ENCODE measurements around the gene FCRL6.

The FCRL6 gene, protein sequence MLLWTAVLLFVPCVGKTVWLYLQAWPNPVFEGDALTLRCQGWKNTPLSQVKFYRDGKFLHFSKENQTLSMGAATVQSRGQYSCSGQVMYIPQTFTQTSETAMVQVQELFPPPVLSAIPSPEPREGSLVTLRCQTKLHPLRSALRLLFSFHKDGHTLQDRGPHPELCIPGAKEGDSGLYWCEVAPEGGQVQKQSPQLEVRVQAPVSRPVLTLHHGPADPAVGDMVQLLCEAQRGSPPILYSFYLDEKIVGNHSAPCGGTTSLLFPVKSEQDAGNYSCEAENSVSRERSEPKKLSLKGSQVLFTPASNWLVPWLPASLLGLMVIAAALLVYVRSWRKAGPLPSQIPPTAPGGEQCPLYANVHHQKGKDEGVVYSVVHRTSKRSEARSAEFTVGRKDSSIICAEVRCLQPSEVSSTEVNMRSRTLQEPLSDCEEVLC

DNA sequence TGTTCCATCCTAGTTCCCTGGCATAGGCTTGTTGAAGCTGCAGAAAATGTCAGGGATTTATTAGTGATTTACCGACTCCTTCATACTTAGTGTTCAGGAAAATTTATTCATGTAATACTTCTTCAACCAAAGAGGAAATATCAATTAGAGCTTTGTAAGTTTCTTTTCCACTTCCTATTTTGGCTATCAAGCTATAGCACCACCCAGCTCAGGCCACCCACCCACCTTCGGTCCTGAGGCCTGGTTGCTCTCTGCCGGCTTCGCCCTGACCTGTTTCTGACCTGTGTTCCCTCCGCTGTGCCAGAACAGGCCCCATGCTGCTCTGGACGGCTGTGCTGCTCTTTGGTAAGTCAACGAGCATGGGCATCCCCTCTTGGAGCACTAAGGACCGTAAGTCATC is at the start of gene FCRL6:
TSS of gene FCRL6 (plus strand) at position 250 of the 400 bp plus-strand sequence. CDS start at position 315, 65 bp downstream.
- DNase-seq, result no peak

DNA sequence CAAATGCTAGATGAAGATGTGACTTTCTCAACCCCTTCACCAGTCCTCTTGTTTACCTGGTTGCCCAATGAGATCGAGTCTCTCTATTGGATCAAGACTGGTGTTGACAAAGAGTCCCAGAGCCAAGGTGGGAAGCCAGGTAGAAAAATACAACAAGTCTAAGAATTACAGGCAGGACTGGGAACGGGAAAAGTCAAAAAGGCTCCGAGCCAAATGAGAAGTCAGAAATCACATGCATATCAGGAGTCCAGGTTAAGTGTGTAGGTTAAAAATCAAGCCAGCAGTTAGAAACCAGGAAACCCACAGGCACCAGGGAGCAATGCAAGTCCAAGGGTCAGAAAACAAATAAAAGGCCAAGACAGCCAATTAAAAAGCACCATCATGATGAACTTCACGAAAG is 48.8 kb upstream of the FCRL6 start:
- DNase-seq, result no peak

DNA sequence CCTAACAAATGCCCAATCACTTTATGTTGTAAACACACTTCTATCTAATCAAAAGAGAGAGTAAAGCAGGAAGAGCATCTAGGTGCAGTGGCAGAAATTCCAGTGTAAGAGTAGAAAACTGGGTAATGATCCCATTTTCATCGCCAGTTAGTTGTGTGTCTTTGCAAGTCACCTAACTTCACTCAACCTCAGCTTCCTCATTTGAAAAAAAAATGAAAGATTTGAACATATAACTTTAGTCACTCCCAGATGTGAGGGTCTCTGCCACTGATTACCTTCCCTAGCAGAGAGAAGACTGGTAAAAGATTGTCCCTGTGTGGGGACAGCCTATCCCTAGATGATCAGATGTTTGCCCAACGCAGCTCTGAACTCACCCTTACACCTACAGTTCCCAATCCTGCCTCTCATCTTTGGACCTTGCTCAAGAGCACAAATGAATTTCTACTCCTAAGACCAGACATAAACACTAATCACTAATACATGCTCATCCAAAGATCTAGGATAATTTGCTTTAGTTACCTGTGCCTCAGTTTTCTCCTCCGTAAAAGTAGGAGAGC is 46.6 kb upstream of the FCRL6 start:
- DNase-seq, result no peak

DNA sequence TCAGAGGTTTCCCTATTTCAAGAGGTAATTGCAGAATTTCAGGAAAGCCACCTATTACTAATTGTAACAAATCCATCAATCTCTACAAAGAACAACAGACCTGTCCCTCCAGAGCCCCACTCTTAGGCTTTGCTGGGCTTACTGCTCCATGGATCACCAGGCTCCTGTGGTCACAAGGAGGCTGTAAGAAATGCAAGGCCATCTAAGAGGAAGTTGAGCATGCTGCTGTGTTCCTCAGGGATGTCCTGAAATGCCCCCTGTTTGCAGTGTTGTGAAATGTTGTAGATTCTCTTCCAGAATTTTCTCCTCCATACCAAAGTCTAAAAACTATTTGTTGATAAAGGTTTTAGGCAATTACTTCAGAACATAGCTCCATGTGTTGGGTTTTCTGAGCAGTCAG is 45.8 kb upstream of the FCRL6 start:
- no peak for DNase-seq

DNA sequence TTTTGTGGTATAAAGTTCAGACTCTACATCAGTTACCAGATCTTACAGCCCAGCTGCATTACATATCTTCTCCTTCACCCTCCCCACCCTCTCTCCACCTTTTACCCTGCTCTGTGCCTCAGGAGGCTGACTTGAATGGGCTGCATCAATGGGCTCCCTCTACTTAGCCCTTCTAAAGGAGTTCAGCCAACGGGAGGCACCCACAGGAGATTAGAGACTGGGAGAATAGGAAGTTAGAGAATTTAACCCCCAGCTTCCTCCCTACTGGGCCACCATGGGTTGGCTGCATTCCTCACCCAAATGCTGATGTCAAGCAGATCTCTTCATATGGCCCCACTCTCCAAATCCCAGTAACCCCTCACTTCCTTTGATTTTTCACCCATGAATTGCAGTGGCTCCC is 38.5 kb upstream of the FCRL6 start:
- no peak for DNase-seq

DNA sequence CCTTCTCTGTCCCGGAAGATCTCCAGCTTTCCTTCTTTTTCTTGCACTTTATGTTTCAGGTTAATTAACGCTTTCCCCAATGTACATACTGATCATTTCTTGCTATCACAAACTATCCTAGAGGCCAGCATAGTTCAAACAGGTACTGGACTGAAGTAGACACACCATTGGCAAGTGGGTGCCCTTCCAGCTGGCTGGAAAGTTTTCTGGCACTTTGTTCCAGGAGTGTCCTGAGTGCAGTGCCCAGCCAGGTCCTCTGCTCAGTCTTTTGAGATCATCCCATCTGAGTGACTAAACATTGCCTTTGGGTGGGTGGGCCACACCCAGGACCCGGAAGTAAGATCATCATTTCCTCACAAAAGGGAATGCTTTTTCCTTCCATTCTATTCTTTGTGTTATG is 36.4 kb upstream of the FCRL6 start:
- no peak for DNase-seq

DNA sequence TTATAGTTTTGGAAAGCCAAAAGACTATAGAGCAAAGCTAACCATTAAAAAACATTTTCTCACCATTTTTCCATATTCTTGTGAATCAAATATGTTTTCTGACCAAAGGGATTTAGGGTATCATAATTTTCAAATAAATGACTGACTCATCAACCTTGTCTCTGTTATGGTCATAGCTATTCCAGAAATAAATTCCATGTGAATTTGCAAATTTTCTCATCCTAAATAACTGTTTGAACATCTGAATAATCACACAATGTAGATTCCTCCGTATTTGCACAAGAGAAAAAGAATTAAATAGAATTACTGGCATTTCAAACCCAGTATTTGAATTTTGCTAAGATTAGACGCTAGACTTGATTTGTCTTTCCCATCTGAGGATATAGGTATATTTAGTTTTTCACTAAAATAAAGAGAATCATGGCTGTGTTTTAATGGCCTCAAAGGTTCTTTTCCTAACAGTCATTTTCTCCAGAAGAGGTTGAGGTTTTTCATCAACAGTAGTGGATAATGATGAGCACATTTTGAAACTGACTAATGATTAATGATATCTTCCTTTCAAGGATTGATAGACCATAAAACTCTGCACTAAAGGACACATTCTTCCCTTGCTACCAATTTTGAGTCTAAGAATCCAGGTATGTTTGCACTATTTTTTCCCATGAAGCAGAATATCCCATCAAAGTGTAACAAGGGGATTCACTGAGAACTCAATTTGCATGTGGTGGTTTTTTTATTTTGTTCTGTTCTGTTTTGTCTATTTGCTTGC is 30.8 kb upstream of the FCRL6 start:
- no peak for DNase-seq

DNA sequence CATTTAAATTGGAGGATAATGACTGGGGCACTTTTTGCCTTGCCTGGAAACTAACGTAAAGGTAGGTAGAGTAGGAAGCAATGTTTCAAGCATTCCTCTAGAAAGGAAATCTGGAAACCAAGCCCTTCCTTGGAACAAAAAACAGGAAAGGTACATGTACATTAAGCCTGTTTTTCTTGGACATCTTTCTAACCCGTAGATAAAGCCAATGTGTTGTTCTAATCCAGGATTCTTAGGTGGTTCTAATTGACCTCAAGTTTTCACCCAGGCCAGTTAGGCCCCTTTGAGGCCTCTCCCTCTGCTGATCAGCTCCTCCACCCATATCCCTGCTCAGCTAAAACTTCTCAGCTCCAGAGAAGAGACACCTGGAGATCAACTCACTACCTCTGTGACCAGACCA is 27.7 kb upstream of the FCRL6 start:
- DNase-seq, result no peak

DNA sequence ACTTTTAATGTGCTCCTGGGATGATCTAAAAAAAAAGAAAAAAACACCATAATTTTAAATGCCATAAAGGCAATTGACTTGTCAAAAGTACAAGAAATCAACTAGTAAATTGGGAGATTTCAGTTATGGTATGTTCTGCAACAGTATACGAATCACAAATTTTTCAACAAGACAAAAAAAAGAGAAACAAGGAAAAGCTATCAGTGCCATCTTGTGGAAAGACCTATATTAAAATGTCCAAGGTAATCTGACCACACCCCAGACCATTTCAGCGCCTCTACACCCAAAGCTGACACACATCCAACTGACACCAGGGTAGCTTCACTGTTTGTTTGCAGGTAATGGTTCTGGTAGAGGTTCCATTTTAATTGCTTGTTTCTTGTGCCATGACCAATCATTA is 26.4 kb upstream of the FCRL6 start:
- DNase-seq, result no peak

DNA sequence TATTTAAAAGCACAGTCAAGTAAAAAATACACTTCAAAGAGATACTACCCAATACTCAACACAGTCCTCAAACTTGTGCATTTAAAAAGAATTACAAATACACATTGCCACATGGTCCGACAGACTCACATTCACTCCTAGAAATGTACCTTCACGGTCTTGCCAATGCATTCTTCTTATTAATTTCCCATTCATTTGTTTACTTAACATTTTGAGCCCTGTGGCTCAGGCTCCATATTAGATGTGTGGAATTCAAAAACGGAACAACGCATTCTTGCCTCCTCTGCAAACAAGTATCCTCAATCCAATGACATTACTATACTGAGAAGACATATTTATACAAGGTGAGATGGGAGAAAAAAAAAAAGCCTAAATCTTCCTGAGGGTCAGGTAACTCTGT is 23.9 kb upstream of the FCRL6 start:
- DNase-seq, result no peak

DNA sequence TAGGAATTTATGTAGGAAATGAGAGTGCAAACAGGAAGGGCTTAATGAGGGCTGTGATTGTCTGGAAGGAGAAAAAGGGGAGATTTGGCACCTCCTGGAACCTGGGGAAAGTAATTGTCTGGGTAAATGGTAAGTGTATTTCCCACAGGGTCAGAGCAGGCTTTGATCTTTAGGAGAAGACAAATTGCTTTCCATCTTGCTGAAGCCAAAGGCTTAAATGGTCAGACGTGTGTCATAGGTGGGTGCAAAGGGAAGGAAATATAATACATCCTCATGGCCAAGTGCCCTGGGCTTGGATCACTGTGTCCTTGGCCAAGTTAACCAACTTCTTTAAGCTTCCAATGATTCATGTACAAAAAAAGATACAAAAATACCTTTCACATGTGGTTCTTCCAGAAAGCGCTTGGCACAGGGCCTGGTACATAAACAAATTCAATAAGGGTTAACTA is 22.7 kb upstream of the FCRL6 start:
- no peak for DNase-seq

DNA sequence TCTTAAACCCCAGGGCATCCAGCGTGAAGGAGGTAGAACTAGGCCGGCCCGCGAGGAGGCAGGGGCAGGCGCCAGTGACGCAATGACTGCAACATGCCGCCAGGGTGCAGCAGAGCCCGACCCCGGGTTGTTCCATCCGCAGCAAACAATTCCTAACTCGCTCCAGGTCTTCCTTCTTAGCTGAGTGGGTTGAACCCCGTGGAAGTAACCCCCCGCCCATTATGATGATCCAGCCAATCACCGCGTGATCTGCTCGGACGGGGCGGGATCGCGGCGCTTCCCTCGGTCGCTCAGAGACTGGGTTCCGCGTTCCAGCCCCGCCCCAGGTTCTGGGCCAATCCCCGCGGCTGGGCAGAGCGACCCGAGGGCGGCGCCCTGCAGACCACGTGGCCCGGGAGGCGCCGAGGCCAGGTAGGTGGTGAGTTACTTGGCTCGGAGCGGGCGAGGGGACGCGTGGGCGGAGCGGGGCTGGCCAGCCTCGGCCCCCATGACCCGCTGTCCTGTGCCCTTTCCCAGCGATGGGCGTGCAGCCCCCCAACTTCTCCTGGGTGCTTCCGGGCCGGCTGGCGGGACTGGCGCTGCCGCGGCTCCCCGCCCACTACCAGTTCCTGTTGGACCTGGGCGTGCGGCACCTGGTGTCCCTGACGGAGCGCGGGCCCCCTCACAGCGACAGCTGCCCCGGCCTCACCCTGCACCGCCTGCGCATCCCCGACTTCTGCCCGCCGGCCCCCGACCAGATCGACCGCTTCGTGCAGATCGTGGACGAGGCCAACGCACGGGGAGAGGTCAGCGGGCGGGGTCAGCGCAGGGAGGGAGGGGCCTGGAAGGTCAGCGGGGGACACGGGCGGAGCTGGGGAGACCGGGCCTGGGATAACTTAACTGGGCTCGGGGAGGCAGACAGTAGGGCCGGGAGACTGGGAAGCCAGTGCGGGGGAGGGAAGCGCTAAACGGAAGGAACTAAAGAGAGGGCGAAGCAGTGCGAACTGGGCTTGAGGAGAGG is 21.3 kb upstream of the FCRL6 start, which contains the start of gene DUSP23:
TSS of gene DUSP23 (plus strand) at position 380 of the 1,000 bp plus-strand sequence. CDS start at position 519, 139 bp downstream.
- peak; percentile 93 for DNase-seq

DNA sequence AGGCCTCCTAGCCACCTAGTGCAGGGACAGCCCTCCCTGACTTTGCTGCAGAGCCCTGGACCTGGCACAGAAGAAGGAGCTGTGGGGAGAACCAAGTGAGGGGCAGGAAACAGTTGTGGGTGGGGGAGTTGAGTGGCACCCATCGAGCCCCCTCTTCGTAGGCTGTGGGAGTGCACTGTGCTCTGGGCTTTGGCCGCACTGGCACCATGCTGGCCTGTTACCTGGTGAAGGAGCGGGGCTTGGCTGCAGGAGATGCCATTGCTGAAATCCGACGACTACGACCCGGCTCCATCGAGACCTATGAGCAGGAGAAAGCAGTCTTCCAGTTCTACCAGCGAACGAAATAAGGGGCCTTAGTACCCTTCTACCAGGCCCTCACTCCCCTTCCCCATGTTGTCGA is 20.2 kb upstream of the FCRL6 start:
- DNase-seq, result no peak

DNA sequence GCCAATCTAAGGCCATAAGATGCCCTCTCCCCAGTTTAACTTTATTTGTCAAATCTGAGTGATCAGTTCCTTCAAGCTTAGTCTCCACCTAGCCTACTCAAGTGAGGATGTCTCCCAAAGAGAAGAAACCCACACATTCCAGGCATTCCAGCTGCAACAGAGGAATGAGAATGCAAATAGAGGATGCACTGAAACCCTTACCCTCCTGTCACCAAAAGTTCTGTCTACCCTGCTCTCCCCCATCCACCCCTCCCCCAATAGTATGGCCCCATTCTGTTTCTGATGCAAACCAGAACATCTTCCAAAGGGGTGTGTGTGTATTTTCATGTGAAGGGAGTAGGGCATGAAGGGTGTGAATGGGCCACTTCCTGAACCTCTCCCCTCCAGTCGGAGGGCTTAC is 18.4 kb upstream of the FCRL6 start:
- no peak for DNase-seq

DNA sequence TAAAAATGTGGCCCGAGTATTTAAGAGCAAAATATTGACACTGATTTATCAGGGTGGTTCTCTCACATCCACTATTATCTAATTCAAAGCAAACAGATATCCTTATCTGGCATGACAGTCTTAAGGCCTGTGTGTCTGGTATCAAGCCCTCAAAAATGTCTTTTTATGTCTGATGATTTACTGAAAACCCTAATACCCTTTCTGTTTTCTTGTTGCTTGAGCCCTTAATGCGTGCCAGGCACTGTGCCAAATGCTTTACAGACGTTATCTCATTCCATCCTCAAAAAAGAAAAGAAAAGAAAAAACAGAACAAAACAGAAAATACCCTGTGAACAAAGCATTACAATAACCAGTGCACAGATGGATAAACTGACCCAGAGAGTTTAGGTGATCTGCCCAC is 15.7 kb upstream of the FCRL6 start:
- no peak for DNase-seq

DNA sequence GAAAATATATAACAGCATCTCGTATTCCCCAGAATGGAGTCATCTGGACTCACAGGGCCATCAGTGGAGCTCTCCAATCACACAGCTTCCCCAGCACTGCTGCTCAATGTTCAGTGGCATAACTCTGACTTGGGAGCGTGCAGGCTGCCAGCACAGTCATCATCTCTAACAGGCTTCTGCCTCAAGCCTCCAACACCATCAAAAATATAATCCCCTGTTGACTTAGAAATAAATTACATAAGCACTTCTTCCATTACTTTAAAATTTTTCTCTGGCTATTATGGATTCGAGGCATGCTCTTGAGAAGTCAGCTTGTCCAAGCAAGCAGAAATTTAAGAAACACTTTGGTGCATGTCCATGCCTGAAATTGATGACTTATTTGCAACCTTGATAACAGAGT is 15.2 kb upstream of the FCRL6 start:
- no peak for DNase-seq

DNA sequence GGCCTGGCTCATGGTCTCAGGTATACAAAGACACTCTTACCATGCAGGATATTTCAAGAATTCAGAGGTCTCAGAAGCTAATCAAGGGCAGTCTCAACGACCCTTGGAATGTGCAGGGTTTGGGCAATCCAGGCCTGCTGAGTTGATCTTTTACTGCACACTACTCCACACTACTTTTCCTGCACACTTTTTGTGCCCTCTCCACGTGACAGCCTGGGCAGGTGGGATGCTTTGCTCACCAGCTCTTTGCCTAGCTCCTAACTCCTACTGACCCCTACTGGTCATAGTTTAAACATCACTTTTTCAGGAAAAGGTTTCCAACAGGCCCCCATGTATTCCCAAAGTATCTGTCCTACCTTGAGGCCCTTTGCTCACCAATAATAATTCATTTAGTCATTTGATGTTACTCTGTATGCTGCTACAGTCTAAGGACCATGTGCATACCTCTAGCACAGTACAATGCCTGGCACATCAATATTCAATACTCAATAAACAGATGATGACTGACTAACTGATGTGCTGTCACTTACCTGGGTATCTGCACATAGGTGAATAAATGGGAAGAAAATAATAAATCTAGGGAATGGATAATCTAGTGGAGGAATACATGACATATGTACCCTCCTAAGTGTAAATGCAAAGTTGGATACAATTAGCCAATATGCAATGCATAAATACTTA is 11.8 kb upstream of the FCRL6 start:
- DNase-seq, result no peak

DNA sequence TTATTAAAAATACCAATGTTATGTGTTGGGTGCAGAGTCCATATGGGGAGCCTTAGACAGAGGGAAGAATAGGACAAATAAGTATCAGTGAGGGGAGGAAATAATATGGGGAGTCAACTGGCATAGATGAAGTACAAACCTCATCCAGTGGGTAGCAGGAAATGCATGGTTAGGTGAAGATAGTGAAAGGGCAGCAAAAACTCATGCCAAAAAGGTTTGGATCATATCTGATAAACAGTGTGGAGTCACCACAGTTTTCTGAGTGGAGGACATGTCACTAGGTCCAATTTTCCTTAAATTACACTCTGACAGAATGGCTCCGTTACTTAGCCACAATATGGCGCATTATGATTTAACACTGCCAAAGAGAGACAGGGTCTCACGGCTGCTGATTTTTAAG is 11.1 kb upstream of the FCRL6 start:
- no peak for DNase-seq

DNA sequence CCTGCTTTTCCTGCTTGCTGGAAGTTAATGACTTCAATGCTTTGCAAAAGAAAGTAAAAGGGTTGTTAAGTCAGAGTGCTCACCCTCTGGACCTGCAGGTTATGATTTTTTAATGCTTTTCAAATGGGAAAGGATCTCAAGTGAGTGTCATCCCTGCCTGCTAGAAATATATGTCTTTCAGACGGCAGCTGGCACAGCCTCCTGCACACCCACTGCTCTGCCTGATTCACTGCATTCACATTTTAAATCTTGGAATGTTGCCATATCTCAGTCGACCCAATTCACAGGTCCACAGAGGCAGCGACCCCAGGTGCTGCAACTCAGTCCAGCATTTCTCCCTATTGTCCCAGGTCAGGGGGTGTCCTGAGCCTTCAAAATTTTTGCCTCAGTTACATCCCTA is 10.7 kb upstream of the FCRL6 start:
- no peak for DNase-seq

DNA sequence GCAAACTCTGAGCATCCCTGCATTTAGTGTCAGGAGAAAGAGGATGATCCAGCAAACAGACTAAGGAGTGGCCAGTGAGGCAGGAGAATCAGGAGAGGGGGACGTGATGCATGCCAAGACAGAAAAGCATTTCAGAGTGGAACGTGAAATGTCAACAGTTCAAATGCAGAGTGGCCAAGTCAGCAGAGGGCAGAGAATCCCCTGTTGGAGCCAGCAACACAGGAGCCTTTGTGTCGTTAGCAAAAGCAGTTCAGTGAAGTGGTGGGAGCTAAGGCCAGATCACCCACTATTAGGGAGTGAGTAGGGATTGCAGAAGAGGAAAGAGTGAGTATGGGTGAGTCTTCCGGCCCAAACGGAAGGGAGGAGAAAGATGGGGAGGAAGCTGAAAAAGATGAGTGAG is 6.6 kb upstream of the FCRL6 start:
- DNase-seq, result no peak

DNA sequence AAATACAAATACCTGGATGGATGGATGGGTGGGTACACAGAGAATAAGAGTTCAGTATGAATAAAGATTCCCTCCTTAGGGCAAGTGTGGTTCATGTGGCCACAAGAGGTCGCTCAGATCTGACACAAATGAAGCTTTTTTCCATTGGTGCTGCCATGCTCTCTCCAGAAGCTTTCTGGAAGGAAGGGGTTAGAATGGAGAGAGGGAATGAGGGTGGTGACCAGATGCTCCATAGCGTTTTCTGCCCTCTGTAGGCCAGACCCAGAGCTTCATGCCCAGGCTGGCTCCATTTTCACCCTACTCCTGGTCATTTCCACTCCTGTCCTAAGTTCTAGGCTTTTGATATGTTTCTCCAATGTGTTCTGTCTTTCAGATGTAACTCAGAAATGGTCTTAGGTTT is 3.3 kb upstream of the FCRL6 start:
- DNase-seq, result peak; percentile 44

DNA sequence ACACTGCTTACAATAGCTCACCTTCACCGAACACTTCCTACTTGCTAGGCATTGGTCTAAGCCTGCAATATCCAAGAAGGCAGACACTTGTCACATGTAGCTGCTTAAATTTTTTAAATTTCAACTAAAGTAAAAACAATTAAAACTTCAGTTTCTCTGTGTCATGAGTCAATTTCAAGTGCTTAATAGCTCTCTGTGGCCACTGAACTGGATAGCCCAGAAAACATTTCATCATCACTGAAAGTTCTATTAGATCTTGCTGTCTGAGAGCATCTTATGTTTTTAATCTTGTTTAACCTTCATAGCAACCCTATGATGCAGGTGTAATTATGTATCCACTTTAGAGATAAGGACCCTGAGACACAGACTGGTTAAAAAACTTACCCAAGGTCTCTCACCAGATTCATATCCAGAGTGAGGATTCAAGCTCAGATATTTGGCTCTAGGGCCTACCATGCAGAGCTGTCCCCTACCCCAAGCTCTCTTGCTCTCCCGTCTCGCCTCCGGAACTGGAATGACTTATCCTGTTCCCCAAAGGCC is 2.6 kb upstream of the FCRL6 start:
- no peak for DNase-seq
